Fibroblast of lung (primary cell): ENCODE results near the gene FRS3. TPM values are rescaled to one million over a fixed set of nuclear protein-coding genes. Genes with fewer than 3 reads are reported as not detected.

ENCODE experiments used
- DNase-seq, 2 donors: peaks; one replicate each; pipeline versions ENCODE4 v3.0.0 to v3.0.0-alpha.2; 2010; ENCODE audit warnings: low read depth in 2 of 2
- H2AFZ ChIP-seq: 2 replicates; pipeline ENCODE4 v1.5.1; 2012; ENCODE audit warnings: low read length, control low read depth, inconsistent platforms
- H3K27ac ChIP-seq: 2 replicates; pipeline ENCODE4 v1.5.1; 2011; ENCODE audit warnings: low read length, control low read depth; ENCODE audit not compliant: insufficient read depth
- H3K27me3 ChIP-seq: 2 replicates; pipeline ENCODE4 v1.5.1; 2011; ENCODE audit warnings: mild to moderate bottlenecking, low read length; ENCODE audit not compliant: control insufficient read depth, insufficient read depth
- H3K36me3 ChIP-seq: 2 replicates; pipeline ENCODE4 v1.5.1; 2011; ENCODE audit warnings: low read length; ENCODE audit not compliant: control insufficient read depth, insufficient read depth
- H3K4me1 ChIP-seq: 2 replicates; pipeline ENCODE4 v1.5.1; 2011; ENCODE audit warnings: low read length; ENCODE audit not compliant: control insufficient read depth, insufficient read depth; ENCODE audit errors: extremely low read depth
- H3K4me2 ChIP-seq: 2 replicates; pipeline ENCODE4 v1.5.1; 2011; ENCODE audit warnings: low read length, control low read depth; ENCODE audit not compliant: insufficient read depth; ENCODE audit errors: extremely low read depth
- H3K4me3 ChIP-seq, 4 experiments: fragments of 200-600 bp in 1 of 4; sonication (generic) in 1 of 4; replicated peaks in 1 of 4; 2 replicates each; pipeline ENCODE4 v1.5.1; 2011 to 2016; ENCODE audit warnings: low read length in 4 of 4, low read depth in 3 of 4, mild to moderate bottlenecking in 3 of 4, control low read depth in 2 of 4, inconsistent platforms in 1 of 4, mixed read lengths in 1 of 4; ENCODE audit not compliant: insufficient read depth in 1 of 4; ENCODE audit errors: control extremely low read depth in 1 of 4
- H3K79me2 ChIP-seq: 2 replicates; pipeline ENCODE4 v1.5.1; 2012; ENCODE audit warnings: mild to moderate bottlenecking, low read length, inconsistent platforms; ENCODE audit not compliant: control insufficient read depth, insufficient read depth
- H3K9ac ChIP-seq: 2 replicates; pipeline ENCODE4 v1.5.1; 2011; ENCODE audit warnings: mild to moderate bottlenecking, low read length, control low read depth; ENCODE audit not compliant: insufficient read depth
- H3K9me3 ChIP-seq: 2 replicates; pipeline ENCODE4 v1.5.1; 2012; ENCODE audit warnings: low read depth, low read length; ENCODE audit not compliant: control insufficient read depth, insufficient read depth
- H4K20me1 ChIP-seq: 2 replicates; pipeline ENCODE4 v1.5.1; 2011; ENCODE audit warnings: low read length; ENCODE audit not compliant: control insufficient read depth, insufficient read depth; ENCODE audit errors: extremely low read depth
- CTCF ChIP-seq, 2 donors: IDR thresholded peaks in 1 of 2; conservative IDR thresholded peaks in 1 of 2; 1 replicate in 1 of 2; 2 replicates in 1 of 2; pipeline ENCODE4 v1.5.1; 2011 to 2012; ENCODE audit warnings: low read length in 2 of 2, control low read depth in 1 of 2, inconsistent platforms in 1 of 2, low read depth in 1 of 2, mild to moderate bottlenecking in 1 of 2
- EZH2 ChIP-seq: IDR thresholded peaks from 2 replicates; pipeline ENCODE4 v1.5.1; 2012; ENCODE audit warnings: low read length, control low read depth, mild to moderate bottlenecking; ENCODE audit errors: missing control alignments
- polyA plus RNA-seq, 2 donors: library from polyadenylated mRNA; depleted of rRNA in 1 of 2; stranded (reverse) in 1 of 2; unstranded in 1 of 2; fragments of >200 nt; gene quantifications; 2 replicates each; pipeline ENCODE4 v1.2.1, GENCODE V29; 2011 to 2012; ENCODE audit warnings: missing spikeins in 1 of 2
- total RNA-seq: library from RNA; depleted of rRNA; stranded (reverse); fragments of >200 nt; gene quantifications from 2 replicates; pipeline ENCODE4 v1.2.1, GENCODE V29; 2014

Gene FRS3
- total and polyA plus RNA-seq, 2 donors (not counting 1 experiment from before 2014, with no cell fraction given), result 1.8 to 2.4 TPM

DNA sequence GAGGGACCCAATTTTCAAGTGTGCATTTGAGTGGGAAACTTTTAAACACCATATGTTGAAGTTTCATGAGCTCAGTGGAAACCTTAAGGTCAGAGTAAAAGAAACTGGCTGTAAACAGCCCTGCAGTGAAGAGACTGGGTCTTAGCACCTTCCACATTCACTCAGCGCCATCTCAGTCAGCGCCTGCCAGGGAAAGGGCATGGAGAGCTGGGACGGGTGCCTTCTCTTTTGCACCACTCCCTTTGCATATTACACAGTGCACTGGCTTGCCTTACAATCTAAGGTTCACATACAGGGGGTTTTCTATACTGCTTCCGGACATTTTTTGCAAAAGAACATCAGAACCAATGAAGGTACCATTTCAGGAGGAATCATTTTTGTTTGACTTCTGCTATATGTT is 12.3 kb upstream of the FRS3 start:
- Histone ChIP-seq H3K27ac (no peak overlapping the region), H3K4me2 (no peak overlapping the region), H4K20me1 (no peaks in the 10 kb centered on the region), H3K4me1 (no peaks in the 10 kb centered on the region), H3K4me3 (no peak overlapping the region), H3K36me3 (peaks cover 3% of the 10 kb centered on the region), H3K9ac (no peak overlapping the region), H3K27me3 (no peaks in the 10 kb centered on the region), H3K9me3 (no peaks in the 10 kb centered on the region), H3K79me2 (peaks cover 13% of the 10 kb centered on the region), H2AFZ (no peak overlapping the region)
- no peak for TF ChIP-seq EZH2
- no peak for TF ChIP-seq CTCF (conservative IDR thresholded peaks at IDR 0.05 in 1 of 2, IDR thresholded peaks at IDR 0.05 in 1 of 2; ENCODE audit: low read depth in 1 of 2, low read length in 2 of 2)
- no peak for DNase-seq

- H3K79me2 ChIP-seq, result peaks cover 13% of the 10 kb centered on the region
- TF ChIP-seq EZH2 (no peak), CTCF (conservative IDR thresholded peaks at IDR 0.05 in 1 of 2, IDR thresholded peaks at IDR 0.05 in 1 of 2; ENCODE audit: low read depth in 1 of 2, low read length in 2 of 2) (no peak)
- no peak overlapping the region for H3K9ac ChIP-seq
- H4K20me1 ChIP-seq, result no peaks in the 10 kb centered on the region
- H3K27me3 ChIP-seq, result no peaks in the 10 kb centered on the region
- H3K4me2 ChIP-seq, result no peak overlapping the region
- DNase-seq, result no peak
- H3K9me3 ChIP-seq, result no peaks in the 10 kb centered on the region
- no peaks in the 10 kb centered on the region for H3K4me1 ChIP-seq
- H3K36me3 ChIP-seq, result peaks cover 3% of the 10 kb centered on the region
- H2AFZ ChIP-seq, result no peak overlapping the region
- no peak overlapping the region for H3K4me3 ChIP-seq
- H3K27ac ChIP-seq, result no peak overlapping the region
Observed at GRCh38 chr6:41791305-41791704, 11.6 kb upstream of the FRS3 start.

- TF ChIP-seq EZH2 (no peak), CTCF (conservative IDR thresholded peaks at IDR 0.05 in 1 of 2, IDR thresholded peaks at IDR 0.05 in 1 of 2; ENCODE audit: low read depth in 1 of 2, low read length in 2 of 2) (no peak)
- H2AFZ ChIP-seq, result no peak overlapping the region
- H3K9ac ChIP-seq, result no peak overlapping the region
- H3K4me2 ChIP-seq, result no peak overlapping the region
- no peaks in the 10 kb centered on the region for H3K27me3 ChIP-seq
- H3K79me2 ChIP-seq, result peaks cover 13% of the 10 kb centered on the region
- H3K4me1 ChIP-seq, result peaks cover 4% of the 10 kb centered on the region
- H3K36me3 ChIP-seq, result peaks cover 3% of the 10 kb centered on the region
- H4K20me1 ChIP-seq, result no peaks in the 10 kb centered on the region
- H3K27ac ChIP-seq, result no peak overlapping the region
- H3K4me3 ChIP-seq, result no peak overlapping the region
- DNase-seq, result no peak
- H3K9me3 ChIP-seq, result no peaks in the 10 kb centered on the region
Observed at GRCh38 chr6:41790045-41790444, 10.3 kb upstream of the FRS3 start.
